Activated naive CD8-positive, alpha-beta T cell treated with anti-CD3 and anti-CD28 coated beads for 36 hours (primary cell): ENCODE measurements around the gene DDX24. TPM values are rescaled to one million over a fixed set of nuclear protein-coding genes. Genes with fewer than 3 reads are reported as not detected.

Experiments used
- DNase-seq: peaks from one replicate; pipeline ENCODE4 v3.0.0; 2021
- H3K27ac Mint-ChIP-seq: one replicate; pipeline ENCODE4 v1.8.0; 2022; ENCODE audit warnings: mild to moderate bottlenecking, moderate library complexity, mixed read lengths
- H3K27me3 Mint-ChIP-seq: one replicate; pipeline ENCODE4 v1.8.0; 2022; ENCODE audit warnings: mild to moderate bottlenecking, mixed read lengths
- H3K36me3 Mint-ChIP-seq: one replicate; pipeline ENCODE4 v1.8.0; 2021; ENCODE audit warnings: mild to moderate bottlenecking, mixed read lengths
- H3K4me1 Mint-ChIP-seq: one replicate; pipeline ENCODE4 v1.8.0; 2021; ENCODE audit warnings: mixed read lengths
- H3K4me3 Mint-ChIP-seq: one replicate; pipeline ENCODE4 v1.8.0; 2022; ENCODE audit warnings: mild to moderate bottlenecking, moderate library complexity, mixed read lengths
- H3K9me3 Mint-ChIP-seq: one replicate; pipeline ENCODE4 v1.8.0; 2022; ENCODE audit warnings: mixed read lengths
- total RNA-seq, 2 experiments: library from RNA; stranded (reverse); gene quantifications; one replicate each; pipeline ENCODE4 v1.2.3, GENCODE V29; 2021

The DDX24 gene, protein sequence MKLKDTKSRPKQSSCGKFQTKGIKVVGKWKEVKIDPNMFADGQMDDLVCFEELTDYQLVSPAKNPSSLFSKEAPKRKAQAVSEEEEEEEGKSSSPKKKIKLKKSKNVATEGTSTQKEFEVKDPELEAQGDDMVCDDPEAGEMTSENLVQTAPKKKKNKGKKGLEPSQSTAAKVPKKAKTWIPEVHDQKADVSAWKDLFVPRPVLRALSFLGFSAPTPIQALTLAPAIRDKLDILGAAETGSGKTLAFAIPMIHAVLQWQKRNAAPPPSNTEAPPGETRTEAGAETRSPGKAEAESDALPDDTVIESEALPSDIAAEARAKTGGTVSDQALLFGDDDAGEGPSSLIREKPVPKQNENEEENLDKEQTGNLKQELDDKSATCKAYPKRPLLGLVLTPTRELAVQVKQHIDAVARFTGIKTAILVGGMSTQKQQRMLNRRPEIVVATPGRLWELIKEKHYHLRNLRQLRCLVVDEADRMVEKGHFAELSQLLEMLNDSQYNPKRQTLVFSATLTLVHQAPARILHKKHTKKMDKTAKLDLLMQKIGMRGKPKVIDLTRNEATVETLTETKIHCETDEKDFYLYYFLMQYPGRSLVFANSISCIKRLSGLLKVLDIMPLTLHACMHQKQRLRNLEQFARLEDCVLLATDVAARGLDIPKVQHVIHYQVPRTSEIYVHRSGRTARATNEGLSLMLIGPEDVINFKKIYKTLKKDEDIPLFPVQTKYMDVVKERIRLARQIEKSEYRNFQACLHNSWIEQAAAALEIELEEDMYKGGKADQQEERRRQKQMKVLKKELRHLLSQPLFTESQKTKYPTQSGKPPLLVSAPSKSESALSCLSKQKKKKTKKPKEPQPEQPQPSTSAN
- total RNA-seq: 100 to 1,000 TPM; 320 to 332 TPM

- H3K36me3 Mint-ChIP-seq: peaks cover 51% of the 10 kb centered on the region
- H3K4me1 Mint-ChIP-seq: peaks cover 39% of the 10 kb centered on the region
- peak within 1 kb of the TSS; percentile 100 for H3K4me3 Mint-ChIP-seq
- no peaks in the 10 kb centered on the region for H3K9me3 Mint-ChIP-seq
- no peaks in the 10 kb centered on the region for H3K27me3 Mint-ChIP-seq
- DNase-seq: peak; percentile 97
- H3K27ac Mint-ChIP-seq: peak within 1 kb of the TSS; percentile 100
These were observed at the start of gene DDX24, which contains the start of gene IFI27L1 for GRCh38 chr14:94080621-94081385. DDX24 (minus strand) TSS chr14:94081202; CDS start chr14:94079742, 1,460 bp downstream. IFI27L1 (plus strand) TSS chr14:94081310; CDS start chr14:94096938, 15,628 bp downstream.

DNA sequence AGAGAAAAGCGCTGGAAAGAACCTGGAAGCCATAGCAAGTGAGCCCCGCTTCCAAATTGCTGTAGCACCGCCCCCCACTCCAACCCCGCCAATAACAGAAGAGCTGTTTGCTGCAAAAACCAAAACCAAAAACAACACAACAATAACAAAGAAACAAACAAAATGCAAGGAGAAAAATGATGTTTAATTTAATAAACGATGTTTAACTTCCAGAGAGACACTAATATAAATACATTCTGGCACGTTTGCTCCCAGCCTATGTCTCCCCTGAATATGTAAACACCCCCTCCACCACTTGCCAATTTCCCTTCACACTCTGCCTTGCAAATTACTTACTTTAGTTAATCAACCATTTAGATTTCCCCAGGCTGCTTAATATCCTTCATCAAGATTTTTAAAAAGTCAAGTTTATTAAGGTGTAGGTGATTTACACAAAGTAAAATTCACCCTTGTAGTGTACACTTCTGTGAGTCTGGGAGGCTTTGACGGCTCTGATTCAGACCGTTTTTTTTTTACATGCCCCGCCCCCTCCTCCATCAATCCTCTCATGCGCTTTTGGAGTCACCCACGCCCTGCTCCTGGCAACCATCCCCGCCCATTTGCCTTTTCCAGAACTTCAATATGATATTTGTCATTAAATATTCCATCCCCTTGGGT, 48.9 kb upstream of the DDX24 start:
- H3K27me3 Mint-ChIP-seq: no peaks in the 10 kb centered on the region
- peak overlapping the region; percentile 89 for H3K4me3 Mint-ChIP-seq
- peak; percentile 33 for DNase-seq
- no peaks in the 10 kb centered on the region for H3K9me3 Mint-ChIP-seq
- no peak overlapping the region for H3K27ac Mint-ChIP-seq
- peaks cover 18% of the 10 kb centered on the region for H3K4me1 Mint-ChIP-seq
- peaks cover 2% of the 10 kb centered on the region for H3K36me3 Mint-ChIP-seq

DNA sequence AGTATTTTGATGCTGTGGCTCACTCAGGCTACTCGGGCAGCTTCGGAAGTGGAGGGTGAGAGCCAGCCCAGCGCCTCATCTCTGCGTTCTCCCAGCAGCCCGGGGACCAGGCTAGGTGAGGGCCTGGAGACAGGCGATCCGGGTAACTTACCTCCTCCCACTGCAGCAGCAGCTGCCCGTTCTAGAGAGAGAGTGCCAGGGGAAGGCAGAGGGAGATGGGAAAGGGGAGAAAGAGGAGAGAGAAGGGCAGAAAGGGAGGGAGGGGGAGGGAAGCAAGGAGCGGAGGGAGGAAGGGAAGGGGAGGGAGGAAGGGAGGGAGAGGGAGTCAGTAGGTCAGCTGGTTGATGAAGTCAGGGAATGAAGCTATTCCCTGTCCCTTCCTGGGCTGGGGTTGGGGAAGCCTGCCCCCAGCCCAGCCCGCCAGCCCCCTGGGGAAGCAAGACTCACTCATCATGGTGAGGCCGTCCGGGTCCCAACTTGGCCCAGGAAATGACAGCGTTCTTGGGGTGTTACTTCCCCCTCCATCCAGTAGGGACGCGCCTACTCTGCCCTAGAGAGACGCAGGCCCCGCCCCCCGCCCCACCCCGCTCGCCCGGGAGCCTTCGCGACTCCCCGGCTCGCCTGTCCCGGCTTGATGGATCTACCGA, 48.2 kb upstream of the DDX24 start, which contains the start of gene IFI27L2:
Gene IFI27L2 (minus strand): TSS at position 494 of the 647 bp plus-strand sequence. CDS start 40 bp downstream, at position 454.
- peaks cover 18% of the 10 kb centered on the region for H3K4me1 Mint-ChIP-seq
- H3K4me3 Mint-ChIP-seq: peak within 1 kb of the TSS; percentile 89
- no peaks in the 10 kb centered on the region for H3K9me3 Mint-ChIP-seq
- no peaks in the 10 kb centered on the region for H3K27me3 Mint-ChIP-seq
- peak; percentile 70 for DNase-seq
- peaks cover 2% of the 10 kb centered on the region for H3K36me3 Mint-ChIP-seq
- H3K27ac Mint-ChIP-seq: peak within 1 kb of the TSS; percentile 80

GRCh38 chr14:94128216-94128839, 47.3 kb upstream of the DDX24 start:
- DNase-seq: no peak
- H3K4me1 Mint-ChIP-seq: peaks cover 18% of the 10 kb centered on the region
- no peaks in the 10 kb centered on the region for H3K9me3 Mint-ChIP-seq
- peak overlapping the region; percentile 89 for H3K4me3 Mint-ChIP-seq
- H3K36me3 Mint-ChIP-seq: peaks cover 2% of the 10 kb centered on the region
- peak overlapping the region; percentile 25 for H3K27ac Mint-ChIP-seq
- no peaks in the 10 kb centered on the region for H3K27me3 Mint-ChIP-seq

- no peaks in the 10 kb centered on the region for H3K27me3 Mint-ChIP-seq
- peaks cover 18% of the 10 kb centered on the region for H3K4me1 Mint-ChIP-seq
- no peak overlapping the region for H3K27ac Mint-ChIP-seq
- H3K4me3 Mint-ChIP-seq: no peak overlapping the region
- H3K36me3 Mint-ChIP-seq: peaks cover 2% of the 10 kb centered on the region
- H3K9me3 Mint-ChIP-seq: peaks cover 2% of the 10 kb centered on the region
- DNase-seq: no peak
These were observed 46.3 kb upstream of the DDX24 start for GRCh38 chr14:94127330-94127729.

DNA sequence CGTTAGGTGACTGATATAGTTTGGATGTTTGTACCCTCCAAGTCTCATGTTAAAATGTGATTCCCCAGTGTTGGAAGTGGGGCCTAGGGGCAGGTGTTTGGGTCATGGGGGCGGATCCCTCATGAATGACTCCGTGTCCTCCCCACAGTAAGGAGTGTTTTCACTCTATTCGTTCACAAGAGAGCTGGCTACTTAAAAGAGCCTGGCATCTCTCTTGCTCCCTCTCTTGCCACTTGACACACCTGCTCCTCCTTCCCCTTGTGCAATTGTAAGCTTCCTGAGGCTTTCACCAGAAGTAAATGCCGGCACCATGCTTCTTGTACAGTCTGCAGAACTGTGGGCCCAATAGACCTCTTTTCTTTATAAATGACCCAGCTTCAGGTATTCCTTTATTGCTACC, 45.8 kb upstream of the DDX24 start:
- Mint-ChIP-seq H3K4me1 (peaks cover 15% of the 10 kb centered on the region), H3K36me3 (peaks cover 2% of the 10 kb centered on the region), H3K4me3 (no peak overlapping the region), H3K9me3 (peaks cover 2% of the 10 kb centered on the region), H3K27me3 (no peaks in the 10 kb centered on the region), H3K27ac (no peak overlapping the region)
- DNase-seq: no peak

- peaks cover 15% of the 10 kb centered on the region for H3K4me1 Mint-ChIP-seq
- no peak overlapping the region for H3K27ac Mint-ChIP-seq
- H3K27me3 Mint-ChIP-seq: no peaks in the 10 kb centered on the region
- peaks cover 2% of the 10 kb centered on the region for H3K9me3 Mint-ChIP-seq
- DNase-seq: no peak
- H3K4me3 Mint-ChIP-seq: no peak overlapping the region
- peaks cover 2% of the 10 kb centered on the region for H3K36me3 Mint-ChIP-seq
These were observed 45.3 kb upstream of the DDX24 start for GRCh38 chr14:94126419-94126677.

DNA sequence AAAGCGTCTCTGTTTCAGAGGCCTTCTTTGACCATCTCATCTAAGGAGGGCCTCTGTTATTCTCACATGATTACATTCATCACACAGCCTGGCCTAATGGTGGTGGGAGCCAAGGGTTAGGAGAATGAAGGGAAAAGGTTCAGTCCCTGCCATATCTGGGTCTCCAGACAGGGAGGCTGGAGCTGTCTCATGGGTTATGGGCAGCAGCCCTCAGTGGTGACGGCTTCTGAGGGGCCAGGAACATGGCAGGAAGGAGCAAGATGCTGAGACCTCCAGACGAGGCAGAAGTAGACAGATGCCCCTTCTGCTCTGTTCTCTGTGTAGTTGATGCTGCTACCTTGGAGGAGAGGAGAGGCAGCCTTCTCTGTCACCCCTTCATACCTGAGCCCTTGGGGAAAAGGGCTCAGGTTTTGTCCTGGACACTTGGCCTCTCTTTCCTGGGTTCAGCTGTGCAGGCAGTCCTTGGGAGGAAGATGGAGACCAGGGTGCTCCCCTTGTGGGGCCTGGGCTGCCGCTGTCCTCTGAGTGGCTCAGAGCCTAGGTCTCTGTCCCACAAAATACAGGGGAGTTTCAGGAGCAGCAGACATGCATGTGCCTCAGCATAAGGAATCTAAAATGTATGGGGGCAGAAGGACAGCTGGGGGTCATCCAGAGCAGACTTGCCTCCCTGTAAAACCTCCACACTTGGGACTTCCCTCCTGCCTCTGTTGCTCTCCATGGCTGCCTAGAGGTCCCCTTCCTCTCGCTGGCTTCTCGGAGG, 44.8 kb upstream of the DDX24 start:
- Mint-ChIP-seq H3K4me3 (no peak overlapping the region), H3K4me1 (peaks cover 15% of the 10 kb centered on the region), H3K9me3 (peaks cover 5% of the 10 kb centered on the region), H3K27ac (no peak overlapping the region), H3K27me3 (no peaks in the 10 kb centered on the region), H3K36me3 (peaks cover 2% of the 10 kb centered on the region)
- DNase-seq: no peak

- peaks cover 9% of the 10 kb centered on the region for H3K4me1 Mint-ChIP-seq
- no peak overlapping the region for H3K4me3 Mint-ChIP-seq
- H3K27me3 Mint-ChIP-seq: no peaks in the 10 kb centered on the region
- DNase-seq: no peak
- no peak overlapping the region for H3K27ac Mint-ChIP-seq
- peaks cover 4% of the 10 kb centered on the region for H3K36me3 Mint-ChIP-seq
- H3K9me3 Mint-ChIP-seq: peaks cover 10% of the 10 kb centered on the region
These were observed 43.8 kb upstream of the DDX24 start for GRCh38 chr14:94124582-94125377.

GRCh38 chr14:94123868-94124267, 42.9 kb upstream of the DDX24 start:
- Mint-ChIP-seq H3K36me3 (peaks cover 4% of the 10 kb centered on the region), H3K9me3 (peaks cover 15% of the 10 kb centered on the region), H3K4me1 (peaks cover 5% of the 10 kb centered on the region), H3K27me3 (no peaks in the 10 kb centered on the region), H3K4me3 (no peak overlapping the region), H3K27ac (no peak overlapping the region)
- DNase-seq: no peak

DNA sequence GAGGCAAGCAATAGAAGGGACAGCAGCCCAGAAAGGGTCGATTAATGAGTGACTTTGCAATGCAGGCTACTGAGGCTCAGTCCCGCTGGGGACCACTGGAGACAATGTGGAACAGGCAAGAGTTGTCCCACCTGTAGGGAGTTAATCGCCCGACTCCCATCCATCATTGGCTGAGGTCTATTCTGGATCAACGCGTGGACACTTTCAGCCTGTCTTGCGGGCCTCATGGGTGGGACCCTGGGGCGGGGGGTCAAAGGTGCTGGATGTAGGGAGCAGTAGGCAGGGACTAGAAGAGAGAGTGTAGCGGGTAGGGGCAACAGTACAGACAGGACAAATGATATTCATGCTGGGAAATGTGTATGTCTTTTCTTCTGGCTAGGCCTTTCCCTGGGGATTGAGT, 42.3 kb upstream of the DDX24 start:
- Mint-ChIP-seq H3K36me3 (peaks cover 4% of the 10 kb centered on the region), H3K4me3 (no peak overlapping the region), H3K9me3 (peaks cover 15% of the 10 kb centered on the region), H3K27ac (no peak overlapping the region), H3K4me1 (no peaks in the 10 kb centered on the region), H3K27me3 (no peaks in the 10 kb centered on the region)
- no peak for DNase-seq

- Mint-ChIP-seq H3K27ac (no peak overlapping the region), H3K4me1 (no peaks in the 10 kb centered on the region), H3K4me3 (no peak overlapping the region), H3K36me3 (peaks cover 4% of the 10 kb centered on the region), H3K9me3 (peaks cover 15% of the 10 kb centered on the region), H3K27me3 (peaks cover under 1% of the 10 kb centered on the region)
- no peak for DNase-seq
These were observed 41.4 kb upstream of the DDX24 start for GRCh38 chr14:94122438-94122837.
